ENCODE results near the gene CHST8.

The CHST8 gene

GRCh38 chr19:33674626-33675367 lies 53.0 kb downstream of the CHST8 start:
- DNase-seq: no peak

- no peak for DNase-seq
These were observed 53.9 kb downstream of the CHST8 start for GRCh38 chr19:33675501-33676124.

GRCh38 chr19:33676999-33677665 lies 55.4 kb downstream of the CHST8 start:
- no peak for DNase-seq

GRCh38 chr19:33677745-33678426 lies 56.1 kb downstream of the CHST8 start:
- DNase-seq: no peak

- DNase-seq: peak; percentile 67
These were observed 57.2 kb downstream of the CHST8 start for GRCh38 chr19:33678796-33679585.

GRCh38 chr19:33679696-33680095 lies 57.9 kb downstream of the CHST8 start:
- DNase-seq: no peak

GRCh38 chr19:33681081-33681680 lies 59.4 kb downstream of the CHST8 start:
- no peak for DNase-seq

- no peak for DNase-seq
These were observed 62.3 kb downstream of the CHST8 start for GRCh38 chr19:33683881-33684537.

GRCh38 chr19:33684538-33685232 lies 62.9 kb downstream of the CHST8 start:
- DNase-seq: peak; percentile 71

- peak; percentile 24 for DNase-seq
These were observed 63.8 kb downstream of the CHST8 start for GRCh38 chr19:33685541-33685940.

GRCh38 chr19:33686262-33686661 lies 64.5 kb downstream of the CHST8 start:
- no peak for DNase-seq

GRCh38 chr19:33686687-33687480 lies 65.1 kb downstream of the CHST8 start:
- DNase-seq: no peak

GRCh38 chr19:33687481-33688170 lies 65.9 kb downstream of the CHST8 start:
- DNase-seq: no peak

- DNase-seq: no peak
These were observed 66.6 kb downstream of the CHST8 start for GRCh38 chr19:33688171-33688992.

GRCh38 chr19:33689138-33689746 lies 67.5 kb downstream of the CHST8 start:
- DNase-seq: no peak

GRCh38 chr19:33689868-33690267 lies 68.1 kb downstream of the CHST8 start:
- no peak for DNase-seq

GRCh38 chr19:33690378-33691029 lies 68.8 kb downstream of the CHST8 start:
- peak; percentile 32 for DNase-seq

- DNase-seq: no peak
These were observed 69.3 kb downstream of the CHST8 start for GRCh38 chr19:33691030-33691427.
